ENCODE results near the gene ZNF423. TPM values are rescaled to one million over a fixed set of nuclear protein-coding genes. Genes with fewer than 3 reads are reported as not detected.

ZNF423 gene
- total RNA-seq, 1 donor from 2014 or later = 4.7 TPM

GRCh38 chr16:49781401-49781800, 74.5 kb downstream of the ZNF423 start:
- DNase-seq = no peak

GRCh38 chr16:49780433-49780832, 75.5 kb downstream of the ZNF423 start:
- DNase-seq = no peak

- no peak for DNase-seq
These were observed 75.9 kb downstream of the ZNF423 start for GRCh38 chr16:49779979-49780378.

DNA sequence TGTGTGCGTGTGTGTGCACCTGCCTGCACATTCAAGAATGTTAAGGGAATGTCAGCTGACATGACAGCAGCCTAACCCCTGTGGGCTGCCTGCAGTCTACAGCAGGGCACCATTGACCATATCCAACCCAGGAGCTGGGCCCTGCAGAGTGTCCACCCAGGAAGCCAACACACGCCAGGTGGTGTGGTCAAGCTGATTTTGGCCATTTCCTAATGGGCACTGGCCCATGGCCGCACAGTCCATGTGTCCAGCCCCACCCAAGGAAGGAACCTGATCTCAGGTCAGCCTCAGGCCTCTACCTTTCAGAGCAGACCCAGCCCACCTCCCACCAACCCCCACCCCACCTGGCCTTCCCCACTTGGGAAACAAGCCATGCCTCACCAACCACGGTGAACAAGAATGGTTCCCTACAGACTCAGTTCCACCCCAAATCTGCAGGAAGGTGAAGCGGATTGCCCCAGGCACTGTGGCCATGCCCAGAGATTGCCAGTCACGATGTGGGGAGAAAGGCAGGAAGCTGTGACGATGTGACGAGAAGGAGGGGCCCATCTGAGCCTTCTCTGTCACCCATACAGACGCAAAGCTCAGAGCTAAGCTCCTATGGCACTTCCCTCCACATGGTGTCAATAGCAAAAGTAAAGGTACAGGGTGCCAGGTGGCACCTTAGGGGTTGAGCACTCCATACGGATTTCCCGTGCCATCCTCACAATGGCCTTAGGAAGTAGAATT, 77.5 kb downstream of the ZNF423 start:
- no peak for DNase-seq

GRCh38 chr16:49776734-49777133, 79.2 kb downstream of the ZNF423 start:
- DNase-seq = no peak

- no peak for DNase-seq
These were observed 79.8 kb downstream of the ZNF423 start for GRCh38 chr16:49776085-49776595.

DNA sequence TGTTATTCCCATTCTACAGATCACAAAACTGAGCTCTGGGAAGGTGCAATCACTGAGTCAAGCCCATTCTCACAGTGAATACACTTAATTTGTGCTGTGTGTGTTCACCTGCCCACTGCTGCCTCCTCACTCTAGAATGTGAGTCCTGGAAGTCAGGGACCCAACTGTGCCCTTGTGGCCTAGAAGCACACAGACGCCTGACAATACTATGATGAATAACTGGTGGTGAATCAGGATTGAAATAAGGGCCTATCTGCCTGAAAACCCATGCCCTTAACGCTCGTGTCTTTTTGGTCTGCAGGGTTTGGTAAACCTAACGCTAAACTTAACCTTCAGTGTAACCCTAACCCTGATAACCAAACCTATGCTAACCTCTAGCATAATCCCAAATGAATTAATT, 80.3 kb downstream of the ZNF423 start:
- DNase-seq = no peak

DNA sequence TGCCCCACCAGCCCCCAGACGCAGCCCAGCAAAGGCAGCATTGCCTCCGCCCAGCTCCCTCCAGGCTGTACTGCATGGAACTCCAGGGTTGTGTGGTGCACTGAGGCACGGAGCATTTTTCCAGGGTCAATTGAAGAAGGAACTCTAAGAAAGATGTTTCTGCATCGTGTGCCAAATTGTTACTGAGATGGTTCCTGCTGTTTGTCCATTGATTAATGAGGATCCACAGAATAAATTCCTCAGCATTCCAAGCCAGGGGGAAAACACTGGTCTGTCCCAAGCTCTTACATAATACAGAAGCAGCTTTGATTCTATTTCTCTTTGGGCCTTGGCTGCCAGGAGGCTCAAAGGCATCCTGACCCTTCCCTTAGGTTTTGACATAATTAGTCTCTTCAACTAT, 80.9 kb downstream of the ZNF423 start:
- no peak for DNase-seq

- DNase-seq = no peak
These were observed 82.1 kb downstream of the ZNF423 start for GRCh38 chr16:49773534-49774475.

- no peak for DNase-seq
These were observed 87.9 kb downstream of the ZNF423 start for GRCh38 chr16:49767998-49768397.

DNA sequence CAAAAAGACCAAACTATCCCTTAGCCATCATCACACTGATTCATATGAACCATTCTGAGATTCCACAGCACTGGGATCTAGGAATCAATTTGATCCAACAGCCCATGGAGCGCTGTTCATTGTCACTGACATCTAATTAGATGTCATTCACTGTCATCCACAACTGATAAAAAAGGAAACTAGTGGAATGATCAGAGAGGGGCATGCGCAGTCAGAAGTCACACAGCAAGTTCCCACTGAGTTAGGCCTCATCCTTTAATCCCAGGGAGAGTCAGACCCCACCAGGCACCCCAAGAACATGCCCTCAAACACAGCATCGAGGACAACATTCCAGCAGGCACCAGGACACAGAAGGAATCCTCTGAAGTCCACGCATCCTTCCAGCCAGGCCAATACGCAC, 88.5 kb downstream of the ZNF423 start:
- no peak for DNase-seq

DNA sequence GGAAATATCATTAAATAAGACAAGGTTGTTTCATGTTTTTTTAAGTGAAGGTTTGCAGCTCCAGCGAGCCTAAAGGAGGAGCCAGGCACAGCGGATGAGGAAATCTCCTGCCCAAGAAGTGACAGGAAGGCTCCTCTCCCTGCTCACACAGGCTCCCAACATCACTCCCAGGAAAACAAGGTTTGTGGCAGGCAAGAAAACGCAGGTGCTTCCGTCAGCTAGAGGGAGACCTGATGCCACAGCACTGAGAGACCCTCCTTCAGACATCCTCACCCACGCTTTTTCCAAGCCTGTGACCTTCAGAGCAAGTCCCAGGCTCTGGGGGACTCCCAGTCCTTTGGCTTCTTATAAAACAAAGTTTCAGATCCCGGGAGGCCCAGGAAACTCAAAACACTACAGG, 89.7 kb downstream of the ZNF423 start:
- no peak for DNase-seq

DNA sequence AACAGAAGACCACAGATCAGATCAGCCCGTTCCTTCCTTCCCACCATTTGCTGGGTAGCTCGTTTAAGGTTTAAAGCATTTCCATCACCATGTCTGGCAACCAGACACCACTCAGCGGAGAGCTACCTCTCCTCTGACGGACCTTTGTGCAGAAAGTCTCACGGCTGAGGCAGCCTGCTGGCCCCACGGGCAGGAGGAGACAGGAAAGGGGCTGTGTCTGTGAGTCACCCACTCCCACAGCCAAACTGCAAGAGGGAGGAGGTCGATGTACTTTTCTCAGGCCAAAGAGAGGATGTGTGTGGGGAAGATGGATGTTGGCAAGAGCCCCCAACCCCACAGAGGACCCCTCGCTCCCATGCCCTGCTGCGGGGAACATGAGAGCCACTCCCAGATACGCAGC, 92.1 kb downstream of the ZNF423 start:
- no peak for DNase-seq

DNA sequence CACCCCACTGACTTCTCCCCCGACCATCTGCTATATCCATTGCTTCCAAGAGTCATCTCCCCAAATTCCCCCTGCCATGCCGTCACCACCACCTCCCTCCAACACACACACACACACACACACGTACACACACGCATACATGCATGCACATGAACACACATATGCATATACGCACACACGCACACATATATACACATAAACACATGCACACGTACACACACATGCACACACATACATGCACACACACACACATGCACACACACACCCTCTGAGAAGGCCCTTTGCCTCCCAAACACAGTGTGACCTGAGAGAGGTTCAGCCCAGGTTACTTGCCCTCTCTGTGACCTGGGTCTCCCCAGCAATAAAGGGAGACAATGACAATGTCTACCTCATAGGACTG, 95.1 kb downstream of the ZNF423 start:
- no peak for DNase-seq

- DNase-seq = no peak
These were observed 98.3 kb downstream of the ZNF423 start for GRCh38 chr16:49757559-49758069.

GRCh38 chr16:49756775-49757558, 98.9 kb downstream of the ZNF423 start:
- no peak for DNase-seq

DNA sequence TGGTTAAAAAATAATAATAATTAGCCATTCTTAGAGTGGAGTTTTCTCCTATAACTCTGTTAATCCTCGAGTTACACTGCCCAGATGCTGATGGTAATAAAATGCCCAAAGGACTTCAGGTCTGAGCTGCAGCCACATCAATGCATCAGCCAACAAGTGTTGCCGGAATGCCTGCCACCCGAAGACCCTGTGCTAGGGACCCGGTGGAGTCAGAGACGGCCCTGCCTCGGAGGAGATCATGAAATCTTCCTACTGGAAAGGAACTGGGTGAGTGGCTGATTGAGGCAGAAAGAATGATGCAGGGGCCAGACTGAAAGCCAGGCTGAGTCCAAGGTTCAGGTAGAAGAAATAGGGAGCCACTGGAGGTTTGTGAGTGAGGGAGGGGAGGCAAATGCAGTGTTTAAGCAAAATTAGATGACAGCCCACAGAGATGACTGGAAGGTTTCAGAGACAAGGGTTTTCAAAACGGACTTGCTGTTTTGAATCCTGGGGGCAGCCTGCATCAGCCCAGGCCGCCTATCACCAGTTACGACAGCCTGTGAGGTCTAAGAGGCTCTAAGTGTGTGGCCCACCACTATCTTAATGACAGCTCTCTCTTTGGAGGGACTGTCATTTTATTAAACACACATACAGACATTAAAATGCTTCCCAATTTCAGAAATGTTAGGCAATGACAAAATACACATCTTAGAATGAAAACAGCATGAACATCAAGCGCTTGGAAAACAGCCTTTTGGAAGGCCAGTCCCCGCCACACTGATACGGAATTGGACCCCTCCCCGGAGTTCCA, 100.0 kb downstream of the ZNF423 start:
- no peak for DNase-seq

DNA sequence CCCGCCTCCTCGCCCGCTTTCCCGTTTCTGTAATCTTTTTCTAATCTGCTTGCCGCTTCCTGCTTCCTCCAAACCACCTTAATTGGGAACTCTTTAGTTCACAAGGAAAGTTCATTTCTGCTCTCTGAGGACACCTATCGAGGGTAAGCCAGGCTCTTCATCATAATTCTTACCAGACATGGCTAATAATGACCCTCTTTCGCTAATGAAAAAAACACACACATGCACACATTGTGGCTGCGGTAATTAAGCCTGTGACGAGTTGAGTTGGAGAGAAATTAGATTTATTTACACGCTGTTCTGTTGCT, 100.6 kb downstream of the ZNF423 start:
- no peak for DNase-seq

DNA sequence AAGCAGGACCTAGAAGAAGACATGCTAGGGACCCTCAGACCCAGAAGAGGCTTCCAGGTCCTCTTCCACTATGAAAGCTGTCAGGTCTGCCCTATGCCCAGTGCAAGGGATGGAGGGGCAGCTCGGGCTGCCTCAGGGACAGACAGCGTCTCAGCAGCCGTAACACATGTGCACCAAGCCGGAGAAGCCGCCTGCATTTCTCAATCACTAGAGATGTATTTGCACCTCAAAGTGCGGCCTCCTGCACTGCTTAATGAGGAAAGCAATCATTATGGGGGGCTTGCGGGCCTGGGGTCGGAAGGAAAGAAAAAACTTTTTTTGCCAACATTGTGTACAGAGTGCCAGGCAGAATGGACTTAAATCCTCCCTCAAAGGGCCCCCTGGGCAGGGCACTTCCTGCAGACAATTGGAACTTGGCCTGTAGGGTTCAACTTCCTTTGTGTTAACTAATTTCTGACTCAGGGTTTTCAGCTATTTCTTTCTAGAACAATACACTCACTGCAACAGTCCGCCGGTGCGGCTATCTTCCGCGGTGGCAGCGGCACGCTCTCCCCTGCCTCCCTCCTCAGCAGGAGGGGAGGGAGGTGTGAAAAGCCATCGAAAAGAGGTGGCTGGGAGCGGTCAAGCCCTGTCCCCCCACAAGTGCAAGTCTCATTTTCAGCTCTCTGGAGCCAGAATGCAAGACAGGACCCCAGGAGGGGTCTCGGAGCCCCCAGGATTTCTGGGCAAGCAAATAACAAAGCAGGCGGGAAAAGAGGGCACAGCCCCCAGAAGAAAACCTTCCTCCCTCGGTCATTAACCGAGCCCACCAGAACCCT, 101.2 kb downstream of the ZNF423 start:
- no peak for DNase-seq

DNA sequence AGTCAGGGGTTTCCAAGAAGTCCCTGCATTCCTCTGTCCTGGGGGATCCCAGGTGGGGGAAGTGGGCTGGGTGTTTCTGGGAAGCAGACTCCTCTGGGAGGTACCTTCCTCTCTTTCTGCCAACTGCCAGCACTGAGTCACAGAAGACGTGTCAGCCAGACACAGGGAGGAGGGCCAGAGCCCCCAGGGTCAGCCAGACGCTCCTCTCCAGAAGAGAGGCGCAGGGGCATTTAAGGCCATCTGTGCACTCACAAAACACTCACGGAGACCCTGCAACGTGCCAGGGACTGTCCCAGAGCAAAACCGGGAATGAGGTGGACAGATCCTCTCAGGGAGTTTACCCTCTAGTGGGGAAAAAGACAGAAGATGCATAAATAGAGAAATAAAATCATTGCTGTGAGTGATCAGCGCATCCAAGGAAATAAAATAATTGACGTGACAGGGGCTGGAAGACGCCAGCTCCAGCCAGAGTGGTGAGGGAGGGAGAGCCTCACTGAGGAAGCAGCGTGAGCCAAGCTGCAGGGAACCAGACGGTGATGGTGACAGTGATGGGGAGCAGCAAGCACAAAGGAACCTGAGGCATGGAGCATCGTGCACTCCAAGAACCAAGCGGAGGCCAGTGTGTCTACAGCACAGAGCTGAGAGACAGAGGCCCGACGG, 105.4 kb downstream of the ZNF423 start:
- no peak for DNase-seq

Measured in occipital lobe (tissue), 2 donors.